DND-41 (cell line): ENCODE measurements around the gene NDUFS6.

ENCODE experiments used
- ATAC-seq: fragments of 200-7000 bp; cut with Tn5 transposase; 3 replicates; pipeline ENCODE4 v1.9.1; 2021; ENCODE audit warnings: low read depth; ENCODE audit not compliant: insufficient read depth
- DNase-seq: peaks from one replicate; pipeline ENCODE4 v3.0.0-alpha.2; 2020
- H2AFZ ChIP-seq: 2 replicates; pipeline ENCODE4 v1.6.0; 2012; ENCODE audit warnings: low read depth, low read length
- H3K27ac ChIP-seq: 2 replicates; pipeline ENCODE4 v1.5.1; 2012; ENCODE audit warnings: low read length, inconsistent platforms
- H3K27me3 ChIP-seq: fragments of 200-600 bp; sonication (generic); 2 replicates; pipeline ENCODE4 v1.6.0; 2012; ENCODE audit warnings: low read length, mild to moderate bottlenecking, inconsistent platforms; ENCODE audit not compliant: insufficient read depth, poor library complexity
- H3K36me3 ChIP-seq: 2 replicates; pipeline ENCODE4 v1.5.1; 2012; ENCODE audit warnings: low read length, inconsistent platforms; ENCODE audit not compliant: insufficient read depth
- H3K4me1 ChIP-seq: 2 replicates; pipeline ENCODE4 v1.5.1; 2012; ENCODE audit warnings: mild to moderate bottlenecking, low read length; ENCODE audit not compliant: insufficient read depth
- H3K4me2 ChIP-seq: 2 replicates; pipeline ENCODE4 v1.6.0; 2012; ENCODE audit warnings: mild to moderate bottlenecking, moderate library complexity, low read length, inconsistent platforms; ENCODE audit not compliant: insufficient read depth
- H3K4me3 ChIP-seq, 2 experiments: fragments of 200-600 bp in 1 of 2; shearing (Covaris generic) in 1 of 2; 2 replicates each; pipeline ENCODE4 v1.5.1; 2012 to 2016; ENCODE audit warnings: inconsistent platforms in 2 of 2, low read length in 2 of 2, mild to moderate bottlenecking in 2 of 2, low read depth in 1 of 2, moderate library complexity in 1 of 2
- H3K79me2 ChIP-seq: 2 replicates; pipeline ENCODE4 v1.6.0; 2012; ENCODE audit warnings: low read length, inconsistent platforms; ENCODE audit not compliant: insufficient read depth
- H3K9ac ChIP-seq: 2 replicates; pipeline ENCODE4 v1.6.0; 2012; ENCODE audit warnings: low read depth, mild to moderate bottlenecking, inconsistent platforms, low read length, moderate library complexity
- H3K9me3 ChIP-seq: 2 replicates; pipeline ENCODE4 v1.5.1; 2012; ENCODE audit warnings: low read length, moderate library complexity, mild to moderate bottlenecking, inconsistent platforms; ENCODE audit not compliant: insufficient read depth, severe bottlenecking
- H4K20me1 ChIP-seq: 2 replicates; pipeline ENCODE4 v1.6.0; 2012; ENCODE audit warnings: low read length; ENCODE audit not compliant: insufficient read depth
- EZH2 ChIP-seq: IDR thresholded peaks from 3 replicates; pipeline ENCODE4 v1.6.1; 2012; ENCODE audit warnings: borderline replicate concordance, low read depth, mild to moderate bottlenecking, moderate library complexity, low read length, inconsistent platforms; ENCODE audit not compliant: severe bottlenecking
- TF ChIP-seq, protein P1 (sequence below): IDR thresholded peaks from 2 replicates; pipeline ENCODE4 v1.5.1; 2012; ENCODE audit warnings: borderline replicate concordance, low read length, moderate library complexity, mild to moderate bottlenecking; ENCODE audit not compliant: poor library complexity, severe bottlenecking; ENCODE audit errors: extremely low read depth

The NDUFS6 gene

DNA sequence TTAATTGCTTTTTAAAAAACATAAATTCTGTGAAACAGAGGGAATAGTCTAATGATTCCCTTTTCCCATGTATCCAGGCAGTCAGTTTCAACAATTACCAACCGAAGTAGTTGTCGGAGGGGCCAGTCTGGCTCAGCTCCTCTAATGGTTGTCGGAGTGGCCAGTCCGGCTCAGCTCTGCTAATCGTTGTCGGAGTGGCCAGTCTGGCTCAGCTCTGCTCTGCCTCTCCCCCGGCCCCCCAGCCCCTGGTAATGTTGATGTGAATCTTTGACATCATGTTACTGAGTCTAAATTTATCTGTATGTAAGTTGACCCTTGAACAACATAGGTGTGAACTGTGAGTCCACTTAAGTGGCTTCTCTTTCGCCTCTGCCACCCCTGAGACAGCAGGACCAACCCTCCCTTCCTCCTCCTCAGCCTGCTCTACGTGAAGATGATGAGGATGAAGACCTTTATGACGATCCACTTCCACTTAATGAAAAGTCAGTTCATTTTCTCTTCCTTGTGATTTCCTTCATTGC lies 9.4 kb downstream of the NDUFS6 start:
- H3K27ac ChIP-seq = no peak overlapping the region
- peaks cover 57% of the 10 kb centered on the region for H4K20me1 ChIP-seq
- H3K4me3 ChIP-seq = no peak overlapping the region
- H3K27me3 ChIP-seq = no peaks in the 10 kb centered on the region
- H3K4me1 ChIP-seq = 0 out of 2 replicates have a peak, but pooled peaks cover 7% of the 10 kb centered on the region
- no peak for ATAC-seq
- DNase-seq = no peak
- no peak overlapping the region for H2AFZ ChIP-seq
- H3K4me2 ChIP-seq = no peak overlapping the region
- H3K36me3 ChIP-seq = peaks cover 95% of the 10 kb centered on the region
- H3K79me2 ChIP-seq = peaks cover 68% of the 10 kb centered on the region
- H3K9ac ChIP-seq = no peak overlapping the region
- TF ChIP-seq EZH2 = no peak
- TF ChIP-seq, protein P1, sequence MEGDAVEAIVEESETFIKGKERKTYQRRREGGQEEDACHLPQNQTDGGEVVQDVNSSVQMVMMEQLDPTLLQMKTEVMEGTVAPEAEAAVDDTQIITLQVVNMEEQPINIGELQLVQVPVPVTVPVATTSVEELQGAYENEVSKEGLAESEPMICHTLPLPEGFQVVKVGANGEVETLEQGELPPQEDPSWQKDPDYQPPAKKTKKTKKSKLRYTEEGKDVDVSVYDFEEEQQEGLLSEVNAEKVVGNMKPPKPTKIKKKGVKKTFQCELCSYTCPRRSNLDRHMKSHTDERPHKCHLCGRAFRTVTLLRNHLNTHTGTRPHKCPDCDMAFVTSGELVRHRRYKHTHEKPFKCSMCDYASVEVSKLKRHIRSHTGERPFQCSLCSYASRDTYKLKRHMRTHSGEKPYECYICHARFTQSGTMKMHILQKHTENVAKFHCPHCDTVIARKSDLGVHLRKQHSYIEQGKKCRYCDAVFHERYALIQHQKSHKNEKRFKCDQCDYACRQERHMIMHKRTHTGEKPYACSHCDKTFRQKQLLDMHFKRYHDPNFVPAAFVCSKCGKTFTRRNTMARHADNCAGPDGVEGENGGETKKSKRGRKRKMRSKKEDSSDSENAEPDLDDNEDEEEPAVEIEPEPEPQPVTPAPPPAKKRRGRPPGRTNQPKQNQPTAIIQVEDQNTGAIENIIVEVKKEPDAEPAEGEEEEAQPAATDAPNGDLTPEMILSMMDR = no peak
- H3K9me3 ChIP-seq = no peaks in the 10 kb centered on the region

DNA sequence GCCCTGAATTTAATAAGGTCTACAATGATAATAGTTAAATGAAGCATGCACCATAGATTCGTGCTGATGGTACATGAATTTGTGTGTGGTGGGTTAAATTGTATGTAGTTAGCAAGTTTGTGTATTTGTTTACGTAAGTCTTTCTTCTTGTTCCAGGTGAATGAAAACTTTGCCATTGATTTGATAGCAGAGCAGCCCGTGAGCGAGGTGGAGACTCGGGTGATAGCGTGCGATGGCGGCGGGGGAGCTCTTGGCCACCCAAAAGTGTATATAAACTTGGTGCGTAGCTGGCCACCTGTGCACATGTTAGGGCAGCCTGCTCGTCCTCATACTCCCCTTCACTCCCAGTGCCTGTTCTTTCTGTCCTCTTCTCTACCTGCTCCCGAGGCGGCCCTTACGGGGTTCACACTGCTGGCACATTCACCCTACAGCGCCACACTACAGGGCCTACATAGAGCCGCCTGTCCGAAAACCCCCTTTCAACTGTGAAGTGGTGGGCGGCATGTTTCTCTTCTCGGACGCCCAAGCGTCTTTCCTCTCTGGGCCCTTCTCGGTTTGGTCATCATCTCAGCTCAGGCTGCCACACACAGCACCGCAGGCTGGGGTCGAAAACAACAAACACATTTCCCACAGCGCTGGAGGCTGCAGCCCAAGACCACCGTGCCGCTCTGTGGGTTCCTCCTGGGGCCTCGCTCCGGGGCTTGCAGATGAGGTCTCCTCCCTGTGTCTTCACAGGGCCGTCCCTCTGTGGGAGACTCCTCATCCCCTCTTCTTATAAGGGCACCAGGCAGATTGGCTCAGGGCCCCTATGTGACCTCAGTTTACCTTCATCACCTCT lies 13.2 kb downstream of the NDUFS6 start:
- no peaks in the 10 kb centered on the region for H3K27me3 ChIP-seq
- H3K79me2 ChIP-seq = peaks cover 30% of the 10 kb centered on the region
- H3K4me2 ChIP-seq = no peak overlapping the region
- no peak overlapping the region for H2AFZ ChIP-seq
- no peaks in the 10 kb centered on the region for H3K9me3 ChIP-seq
- no peak overlapping the region for H3K27ac ChIP-seq
- no peak overlapping the region for H3K4me3 ChIP-seq
- ATAC-seq (no peak), DNase-seq (no peak)
- no peak for TF ChIP-seq EZH2
- TF ChIP-seq, protein P1 = no peak
- peaks cover 30% of the 10 kb centered on the region for H4K20me1 ChIP-seq
- no peaks in the 10 kb centered on the region for H3K4me1 ChIP-seq
- H3K36me3 ChIP-seq = peaks cover 94% of the 10 kb centered on the region
- H3K9ac ChIP-seq = no peak overlapping the region

DNA sequence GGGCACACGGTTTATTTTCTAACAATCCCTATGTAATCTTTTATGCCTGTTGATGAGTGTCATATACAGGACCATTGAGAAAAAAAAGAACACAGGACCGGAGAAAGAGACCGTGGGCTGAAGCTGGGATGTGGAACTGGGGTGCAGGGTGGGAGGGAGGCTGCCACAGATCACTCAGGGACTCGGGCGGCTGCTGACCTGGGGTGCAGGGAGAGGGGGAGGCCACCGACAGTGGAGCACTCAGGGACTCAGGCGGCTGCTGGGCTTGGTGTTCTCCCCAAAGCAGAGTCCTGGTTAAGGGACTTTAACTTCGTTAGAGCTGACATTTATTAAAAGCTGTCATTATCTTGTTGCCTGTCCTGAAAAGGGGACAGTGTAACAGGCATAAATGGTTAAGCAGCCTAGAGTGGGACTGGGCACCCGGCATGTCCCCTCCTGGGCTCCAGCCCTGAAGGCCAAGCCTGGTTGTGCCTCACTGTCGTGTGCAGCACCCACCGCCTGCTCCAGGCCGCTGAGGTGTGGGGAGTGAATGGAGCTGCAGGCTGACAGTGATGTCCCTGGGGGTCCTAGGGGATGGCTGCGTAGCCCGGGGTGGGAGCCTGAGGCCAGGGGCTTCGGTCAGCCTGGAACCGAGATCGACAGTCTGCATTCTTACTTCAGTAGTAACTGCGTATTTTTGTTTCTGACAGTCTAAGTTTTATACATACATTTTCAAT lies 14.0 kb downstream of the NDUFS6 start:
- no peak overlapping the region for H3K4me3 ChIP-seq
- H4K20me1 ChIP-seq = peaks cover 22% of the 10 kb centered on the region
- H3K27me3 ChIP-seq = no peaks in the 10 kb centered on the region
- no peak for ATAC-seq
- H3K9ac ChIP-seq = no peak overlapping the region
- H3K9me3 ChIP-seq = no peaks in the 10 kb centered on the region
- H3K27ac ChIP-seq = no peak overlapping the region
- peaks cover 94% of the 10 kb centered on the region for H3K36me3 ChIP-seq
- peaks cover 22% of the 10 kb centered on the region for H3K79me2 ChIP-seq
- H3K4me2 ChIP-seq = no peak overlapping the region
- TF ChIP-seq, protein P1 = no peak
- no peak for TF ChIP-seq EZH2
- no peak for DNase-seq
- no peaks in the 10 kb centered on the region for H3K4me1 ChIP-seq
- no peak overlapping the region for H2AFZ ChIP-seq
